Stimulated activated CD4-positive, alpha-beta T cell treated with anti-CD3 and anti-CD28 coated beads, TNF-alpha, amount 100 ng/mL, for 48 hours (primary cell): ENCODE measurements around the gene NTN5.
"Not testable (repeated sequence)": the region's sequence is repeated elsewhere in the genome, so short reads cannot be mapped to it uniquely, and the experiment has no call there.

ENCODE experiments used
- DNase-seq, 3 donors: peaks; one replicate each; pipeline ENCODE4 v3.0.0-alpha.2; 2020; ENCODE audit warnings: low read depth in 3 of 3

Gene NTN5

DNA sequence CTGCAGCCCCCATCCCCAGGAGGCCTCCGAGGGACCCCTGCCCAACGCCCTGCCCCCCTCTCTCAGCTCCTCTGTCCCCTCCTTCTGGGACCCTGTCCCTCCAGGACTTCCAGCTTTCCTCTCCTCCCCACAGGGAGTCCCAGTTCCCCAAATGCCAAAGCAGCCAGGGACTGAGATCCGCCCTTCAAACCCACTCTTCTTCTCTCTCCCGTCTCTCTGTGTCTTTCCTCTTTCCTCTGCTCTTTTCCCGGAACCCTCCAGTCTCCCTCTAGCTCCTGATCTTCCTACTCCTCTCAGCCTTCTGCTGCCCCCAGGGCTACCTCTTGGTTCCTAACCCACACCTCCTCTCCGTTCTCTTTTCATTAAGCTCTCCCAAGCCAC, 27.2 kb downstream of the NTN5 start:
- DNase-seq, result no peak

DNA sequence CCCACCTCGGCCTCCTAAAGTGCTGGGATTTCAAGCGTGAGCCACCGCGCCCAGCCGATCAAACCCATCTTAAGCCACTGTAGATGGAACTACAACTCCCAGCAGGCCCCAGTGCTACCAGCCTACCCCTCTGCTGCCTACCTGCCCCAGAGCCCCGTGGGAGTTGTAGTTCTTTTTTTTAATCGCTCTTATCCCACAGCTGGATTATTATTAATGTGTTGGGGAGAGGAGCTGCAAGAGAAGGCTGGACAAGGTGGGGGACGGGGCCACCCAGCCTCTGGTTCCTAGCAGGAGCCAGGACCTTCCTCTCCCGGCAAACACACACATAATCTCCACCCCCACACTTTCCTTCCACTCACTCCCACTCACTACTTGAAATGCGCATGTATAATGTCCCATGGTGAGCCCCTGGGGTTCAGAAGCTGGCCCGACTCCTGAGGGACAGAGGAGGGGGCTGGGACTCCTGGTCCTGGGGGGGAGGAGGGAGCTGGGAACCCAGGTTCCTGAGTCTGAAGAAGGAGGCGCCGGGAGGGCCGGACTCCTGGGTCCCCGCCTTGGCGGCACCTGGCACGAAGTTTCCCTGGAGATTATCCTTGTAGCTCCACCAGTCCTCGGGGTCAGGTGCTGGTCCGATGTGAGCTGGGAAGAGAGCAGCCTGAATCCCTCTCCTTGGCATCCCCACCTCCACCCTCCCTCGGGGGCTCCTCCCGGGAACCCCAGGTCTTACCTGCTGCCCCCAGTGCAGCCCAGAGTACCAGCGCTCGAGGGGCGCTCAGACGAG, 27.8 kb downstream of the NTN5 start:
- DNase-seq, result peak; percentile 54 to 64 (median 62)

DNA sequence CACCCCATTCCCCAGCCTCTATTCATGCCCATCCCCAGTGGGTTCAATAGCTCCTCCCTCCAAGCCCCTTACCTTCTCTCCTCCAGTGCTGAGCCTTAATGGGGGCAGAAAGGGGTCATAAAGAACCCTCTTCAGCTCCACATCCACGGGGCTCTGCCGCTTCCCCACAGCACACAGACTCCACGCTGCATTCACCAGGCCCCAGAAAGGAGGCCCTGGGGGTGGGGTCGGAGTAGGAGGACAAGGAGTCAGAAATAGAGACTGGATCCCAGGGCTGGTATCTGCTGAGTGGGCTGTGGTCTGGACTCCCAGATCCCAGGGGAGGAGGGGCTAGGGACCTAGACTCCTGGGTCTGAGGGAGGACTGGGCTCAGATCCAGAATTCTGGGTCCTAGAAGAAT, 28.5 kb downstream of the NTN5 start:
- DNase-seq, result no peak

DNA sequence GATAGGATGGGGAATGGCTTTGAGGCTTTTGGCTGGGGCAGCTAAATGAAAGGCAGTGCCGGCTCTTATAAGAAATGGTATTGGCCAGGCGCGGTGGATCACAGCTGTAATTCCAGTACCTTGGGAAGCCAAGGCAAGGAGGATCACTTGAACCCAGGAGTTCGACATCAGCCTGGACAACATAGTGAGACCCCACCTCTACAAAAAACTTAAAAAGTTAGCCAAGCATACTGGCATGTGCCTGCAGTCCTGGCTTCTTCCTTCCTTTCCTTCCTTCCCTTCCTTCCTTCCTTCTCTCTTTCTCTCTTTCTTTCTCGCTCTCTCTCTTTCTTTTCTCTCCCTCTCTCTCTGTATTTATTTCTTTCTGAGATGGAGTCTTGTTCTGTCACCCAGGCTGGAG, 30.0 kb downstream of the NTN5 start:
- DNase-seq, result no peak

DNA sequence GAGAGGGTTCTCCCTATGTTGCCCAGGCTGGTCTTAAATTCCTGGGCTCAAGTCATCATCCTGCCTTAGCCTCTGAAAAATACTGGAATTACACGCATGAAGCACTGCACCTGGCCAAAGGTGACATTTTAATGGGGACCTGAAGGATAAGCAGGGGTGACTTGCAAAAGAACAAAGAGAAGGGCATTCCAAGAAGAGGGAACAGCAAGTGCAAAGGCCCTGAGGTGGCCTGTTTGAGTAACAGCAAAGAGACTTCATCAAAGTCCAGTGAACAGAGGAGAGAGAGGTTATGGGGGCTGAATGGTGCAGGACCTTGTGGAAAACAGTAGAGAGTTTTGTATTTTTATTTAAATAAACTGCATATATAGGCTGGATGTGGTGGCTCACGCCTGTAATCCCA, 31.0 kb downstream of the NTN5 start:
- no peak for DNase-seq

DNA sequence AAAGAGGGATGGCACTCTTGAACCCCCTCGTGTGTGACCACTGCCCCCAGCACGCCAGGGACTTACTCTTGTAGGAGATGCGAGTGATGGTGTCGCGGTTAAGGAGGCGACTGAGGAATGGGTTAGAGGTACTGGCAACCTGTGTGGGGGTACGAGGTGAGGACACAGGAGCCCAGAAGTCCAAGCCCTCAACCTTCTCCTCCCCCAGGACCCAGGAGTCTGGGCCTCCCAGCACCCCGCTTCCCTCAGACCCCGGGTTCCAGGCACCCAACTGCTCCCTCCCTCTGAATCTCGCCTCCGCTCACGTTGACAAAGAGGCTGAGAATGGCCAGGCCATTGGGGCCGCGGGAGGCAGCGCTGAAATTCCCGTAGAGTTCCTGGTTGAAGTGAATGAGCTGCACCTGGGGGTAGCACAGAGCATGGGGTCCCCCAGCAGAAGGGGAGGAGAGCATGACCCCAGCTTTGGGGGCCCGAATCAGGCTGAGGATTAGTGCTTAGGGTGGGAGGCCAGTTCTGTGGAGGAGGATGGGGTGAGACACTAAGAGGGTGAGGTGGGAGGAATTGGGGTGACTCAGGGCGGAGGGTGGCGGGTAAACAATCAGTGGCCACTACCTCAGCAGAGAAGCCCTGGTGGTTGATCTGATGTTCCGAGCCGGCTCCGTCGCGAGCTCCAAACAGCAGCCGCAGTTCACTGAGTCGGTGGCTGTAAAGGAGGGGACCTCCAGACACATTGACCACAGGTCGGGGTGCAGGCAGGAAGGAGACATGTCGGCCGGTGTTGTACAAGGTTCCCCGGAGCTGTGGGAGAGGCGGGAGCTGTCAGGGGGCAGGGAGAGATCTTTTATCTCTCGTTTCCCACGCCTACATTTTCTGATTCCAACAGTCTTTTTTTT, 33.1 kb downstream of the NTN5 start:
- DNase-seq, result no peak

DNA sequence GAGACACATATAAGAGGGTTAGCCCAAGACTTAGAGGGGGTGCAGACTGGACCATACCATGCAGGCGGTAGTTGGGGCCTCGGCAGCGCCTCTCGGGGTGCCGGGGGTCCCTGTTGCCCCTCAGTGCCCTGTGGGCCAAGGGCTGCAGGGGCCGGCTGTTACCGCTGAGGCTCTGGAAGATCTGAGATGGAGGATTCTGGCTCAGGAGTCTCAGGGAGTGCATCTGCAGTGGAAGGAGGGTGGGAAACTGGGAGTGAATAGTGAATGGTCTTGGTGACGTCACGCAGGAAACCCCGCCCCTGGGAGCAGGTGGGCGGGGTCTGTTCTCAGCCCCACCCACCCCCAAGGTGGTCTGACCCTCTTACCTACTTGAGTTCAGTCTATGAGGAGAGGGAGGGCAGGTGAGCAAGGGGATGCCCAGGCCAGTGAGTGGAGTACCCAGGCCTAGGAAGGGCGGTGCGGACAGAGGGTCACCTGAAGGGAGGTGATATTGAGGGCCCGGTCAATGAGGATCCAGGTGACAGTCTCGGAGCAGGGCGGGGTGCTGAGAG, 33.9 kb downstream of the NTN5 start:
- no peak for DNase-seq

DNA sequence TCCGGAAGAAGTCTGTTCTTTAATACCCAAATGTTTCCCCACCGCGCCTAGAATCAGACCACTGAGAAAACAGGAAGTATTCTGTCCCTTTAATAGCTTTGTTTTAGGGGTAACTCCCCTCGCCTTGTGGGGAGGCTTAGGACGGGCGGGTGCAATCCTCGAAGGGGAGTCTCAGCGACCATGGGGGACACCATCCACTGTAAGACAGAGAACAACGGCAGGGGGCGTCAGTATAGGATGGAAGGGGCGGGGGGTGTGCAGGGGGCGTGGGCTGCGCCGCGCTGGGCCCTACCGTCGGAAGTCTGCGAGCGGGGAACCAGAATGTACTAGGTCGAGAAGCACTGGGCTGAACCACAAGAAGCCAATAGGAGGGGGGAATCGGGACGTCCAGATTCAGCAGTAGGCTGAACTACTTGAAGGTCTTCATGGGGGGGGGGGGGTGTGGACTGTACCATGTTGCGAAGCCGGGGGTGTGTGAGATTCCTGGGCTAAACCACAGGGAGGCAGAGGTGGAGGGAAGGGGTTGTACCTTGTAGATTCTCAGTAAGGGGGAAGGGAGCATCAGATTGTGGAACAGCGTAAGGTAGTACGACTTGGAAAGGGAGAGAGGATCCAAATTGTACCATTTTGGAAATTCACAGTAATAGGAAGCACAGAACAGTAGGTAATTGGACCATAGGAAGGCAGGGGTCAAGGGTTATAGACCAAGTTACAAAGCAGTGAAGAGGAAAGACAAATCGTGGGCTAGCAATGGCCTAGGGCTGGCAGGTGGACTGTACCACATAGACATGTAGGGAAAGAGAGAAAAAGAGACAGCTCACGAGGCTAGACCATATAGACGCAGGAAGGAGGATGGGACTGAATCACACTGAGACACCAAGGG, 34.6 kb downstream of the NTN5 start:
- peak in 2 of 3 donors; percentile 63 to 72 for DNase-seq

DNA sequence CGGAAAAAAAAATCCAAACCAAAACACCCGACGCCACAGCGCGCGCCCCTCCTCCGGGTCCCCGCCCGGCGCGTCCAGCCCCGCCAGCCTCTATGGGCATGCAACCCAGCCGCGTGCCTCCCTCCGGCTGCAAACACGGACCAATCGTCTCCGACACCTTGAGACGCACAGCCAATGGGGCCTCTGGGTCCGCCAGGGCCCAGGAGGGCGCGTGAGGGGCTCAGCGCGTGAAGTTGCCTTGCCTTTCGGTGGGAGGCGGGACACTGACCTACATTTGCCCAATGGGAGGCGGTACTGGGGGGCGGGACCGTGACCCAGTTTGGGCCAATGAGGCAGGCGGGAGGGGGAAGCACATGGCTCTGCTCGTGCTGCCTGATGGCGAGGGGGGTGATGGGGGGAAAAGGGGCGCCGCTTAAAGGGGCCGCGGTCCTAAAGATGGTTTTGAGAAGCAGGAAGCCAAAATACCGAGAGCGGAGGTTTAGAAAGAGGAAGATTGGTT, 35.3 kb downstream of the NTN5 start:
- DNase-seq, result peak; percentile 93 to 99 (median 97)

DNA sequence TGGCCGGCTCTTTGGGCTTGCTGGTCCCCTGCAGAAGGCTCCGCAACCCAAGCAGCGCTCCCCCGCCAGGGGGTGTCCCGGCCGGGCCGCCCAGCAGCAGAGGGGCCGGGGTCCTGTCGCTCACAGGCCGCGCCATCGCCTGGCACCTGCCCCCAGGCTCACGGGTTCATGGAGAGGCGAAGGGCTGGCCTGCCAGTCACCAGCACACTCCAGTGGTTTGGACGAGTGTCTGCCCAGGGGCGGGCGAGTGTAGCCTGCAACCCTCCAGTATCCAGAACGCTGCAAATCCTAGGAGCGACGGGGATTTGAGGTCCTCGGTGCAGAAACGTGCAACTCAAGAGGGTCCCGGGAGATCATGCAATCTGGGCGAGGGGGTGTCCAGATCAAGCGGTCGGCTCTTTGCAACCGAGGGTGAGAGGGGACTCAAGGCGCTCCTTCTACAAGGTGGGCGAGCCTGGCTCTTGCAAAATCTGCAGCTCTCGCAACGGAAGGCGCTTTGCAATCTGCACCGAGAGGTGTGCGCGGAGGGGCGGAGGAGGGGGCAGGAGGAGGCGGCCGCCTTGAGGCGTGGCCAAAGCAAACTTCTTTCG, 35.9 kb downstream of the NTN5 start, which contains the start of gene DBP:
TSS of gene DBP (minus strand) at position 521 of the 590 bp plus-strand sequence. CDS start at position 136, 385 bp downstream.
- peak in 1 of 3 donors; percentile 29 for DNase-seq

DNA sequence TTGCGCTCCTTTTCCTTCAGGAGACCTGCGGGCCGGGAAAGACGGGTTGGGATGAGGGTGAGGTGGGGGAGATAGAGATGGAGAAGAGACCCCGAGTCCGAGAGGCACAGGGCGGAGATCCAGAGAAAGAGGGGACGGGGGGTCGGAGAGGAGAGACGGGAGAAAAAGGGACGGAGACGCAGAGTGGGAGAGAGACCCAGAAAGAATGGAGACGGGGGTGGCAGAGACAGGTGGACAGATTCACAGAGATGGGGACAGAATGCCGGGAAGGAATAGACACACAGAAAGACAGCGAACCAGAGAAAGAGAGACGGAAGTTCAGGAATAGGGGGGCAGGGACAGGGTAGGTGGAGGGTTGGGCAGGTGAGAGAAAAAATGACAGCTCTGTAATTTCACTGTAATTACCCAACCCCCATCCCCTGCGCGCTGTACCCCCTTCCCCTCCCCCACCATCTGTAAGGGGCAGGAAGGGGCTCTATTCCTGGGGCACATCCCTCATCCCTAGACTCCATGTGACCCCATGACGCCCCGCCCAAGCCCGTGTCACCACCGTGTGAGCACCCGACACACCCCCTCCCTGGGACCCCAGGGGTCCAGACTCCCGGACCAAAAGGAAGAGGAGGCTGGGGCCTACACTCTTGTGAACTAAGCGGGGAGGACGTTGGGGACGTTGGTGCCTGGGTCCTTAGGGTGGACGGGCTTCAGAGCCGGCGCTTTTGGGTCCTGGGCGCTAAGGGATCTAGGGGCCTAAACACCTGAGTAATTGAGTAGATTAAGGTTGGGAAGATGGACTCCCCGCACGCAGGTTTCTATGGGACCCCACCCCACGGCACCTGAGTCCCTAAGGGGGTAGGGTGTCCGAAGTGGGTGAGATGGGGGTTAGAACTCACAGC, 36.6 kb downstream of the NTN5 start:
- DNase-seq, result no peak

DNA sequence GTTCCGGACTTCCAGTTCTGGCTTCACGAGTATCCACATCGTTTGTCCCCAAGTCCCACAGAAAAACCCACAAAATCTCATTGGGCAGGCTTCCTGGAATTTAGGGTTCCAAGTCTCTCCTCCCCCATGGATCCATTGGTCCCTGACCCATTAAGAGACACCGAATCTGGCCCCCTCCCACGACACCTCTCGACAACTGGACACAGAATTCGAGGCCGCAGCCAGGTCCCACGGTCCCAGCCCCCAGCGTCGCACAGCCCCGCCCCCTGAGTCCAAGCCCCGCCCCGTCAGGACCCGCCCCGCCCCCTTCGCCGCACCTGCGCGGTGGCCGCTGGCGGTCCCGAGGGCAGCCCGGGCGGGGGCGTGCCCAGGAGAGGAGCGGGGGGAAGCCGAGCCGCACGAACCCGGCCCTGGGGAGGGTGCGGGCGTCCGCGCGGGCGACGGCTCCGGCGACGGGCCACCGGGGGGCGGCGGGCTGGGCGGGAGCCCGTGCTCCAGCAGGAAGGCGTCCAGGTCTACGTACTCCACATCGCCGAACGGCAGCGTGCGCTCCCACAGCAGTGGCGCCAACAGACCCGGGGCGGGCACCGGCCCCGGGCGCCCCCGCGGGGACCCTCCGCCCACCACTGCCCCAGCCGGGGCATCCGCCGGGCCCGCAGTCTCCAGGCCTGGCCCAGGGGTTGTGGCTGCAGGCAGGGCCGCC, 37.4 kb downstream of the NTN5 start:
- DNase-seq, result peak in 2 of 3 donors; percentile 63 to 77

DNA sequence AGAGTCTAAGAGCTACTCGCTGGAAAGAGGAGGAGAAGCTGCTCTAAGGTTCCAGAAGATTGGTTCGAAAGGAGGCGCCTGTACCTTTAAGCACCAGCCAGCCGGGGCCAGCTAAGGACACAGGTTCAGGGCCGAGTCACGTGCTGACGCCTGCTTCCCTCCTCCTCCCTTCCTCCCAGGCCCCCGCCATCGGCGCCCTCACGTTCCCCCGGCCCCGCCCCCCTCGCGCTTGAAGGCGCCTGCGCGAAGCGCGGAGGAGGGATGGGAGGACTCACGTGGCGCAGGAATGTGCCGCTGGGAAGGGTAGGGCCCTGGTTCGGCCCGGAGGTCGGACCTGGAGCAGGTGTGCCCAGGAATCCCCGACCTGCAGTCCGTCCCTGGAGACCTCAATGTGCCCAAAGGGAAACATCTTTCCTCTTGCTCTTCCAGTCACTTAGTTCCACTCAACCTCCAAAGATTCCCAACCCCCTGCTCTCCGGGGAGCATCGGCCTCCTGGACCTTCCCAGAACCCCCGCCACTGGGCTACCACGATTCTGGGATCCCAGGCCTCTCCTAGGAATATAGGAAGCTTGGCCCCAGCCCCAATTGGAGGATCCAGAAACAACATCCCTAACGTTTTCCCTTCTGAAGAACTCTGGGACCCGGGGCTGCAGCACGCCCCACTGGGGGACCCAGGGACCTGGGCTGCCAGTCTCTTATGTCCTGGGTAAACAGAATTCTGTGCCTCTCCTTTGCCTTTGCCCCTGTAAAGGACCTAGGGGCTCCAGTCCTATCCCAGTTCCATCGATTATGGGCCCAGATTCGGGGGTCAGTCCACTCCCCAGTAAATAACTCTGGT, 38.2 kb downstream of the NTN5 start:
- peak; percentile 88 to 91 (median 91) for DNase-seq

DNA sequence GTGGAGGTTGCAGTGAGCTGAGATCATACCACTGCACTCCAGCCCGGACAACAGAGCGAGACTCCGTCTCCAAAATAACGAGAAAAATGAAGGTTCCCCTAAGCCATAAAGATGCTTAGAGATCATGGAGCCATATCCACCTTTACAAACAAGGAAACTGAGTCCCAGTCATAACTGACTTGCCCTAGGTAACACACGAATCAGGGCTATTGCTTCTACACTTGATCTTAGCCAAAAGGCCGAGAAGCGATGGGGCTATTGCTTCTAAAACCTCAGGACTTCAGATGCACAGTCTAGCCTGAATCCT, 38.8 kb downstream of the NTN5 start:
- no peak for DNase-seq

DNA sequence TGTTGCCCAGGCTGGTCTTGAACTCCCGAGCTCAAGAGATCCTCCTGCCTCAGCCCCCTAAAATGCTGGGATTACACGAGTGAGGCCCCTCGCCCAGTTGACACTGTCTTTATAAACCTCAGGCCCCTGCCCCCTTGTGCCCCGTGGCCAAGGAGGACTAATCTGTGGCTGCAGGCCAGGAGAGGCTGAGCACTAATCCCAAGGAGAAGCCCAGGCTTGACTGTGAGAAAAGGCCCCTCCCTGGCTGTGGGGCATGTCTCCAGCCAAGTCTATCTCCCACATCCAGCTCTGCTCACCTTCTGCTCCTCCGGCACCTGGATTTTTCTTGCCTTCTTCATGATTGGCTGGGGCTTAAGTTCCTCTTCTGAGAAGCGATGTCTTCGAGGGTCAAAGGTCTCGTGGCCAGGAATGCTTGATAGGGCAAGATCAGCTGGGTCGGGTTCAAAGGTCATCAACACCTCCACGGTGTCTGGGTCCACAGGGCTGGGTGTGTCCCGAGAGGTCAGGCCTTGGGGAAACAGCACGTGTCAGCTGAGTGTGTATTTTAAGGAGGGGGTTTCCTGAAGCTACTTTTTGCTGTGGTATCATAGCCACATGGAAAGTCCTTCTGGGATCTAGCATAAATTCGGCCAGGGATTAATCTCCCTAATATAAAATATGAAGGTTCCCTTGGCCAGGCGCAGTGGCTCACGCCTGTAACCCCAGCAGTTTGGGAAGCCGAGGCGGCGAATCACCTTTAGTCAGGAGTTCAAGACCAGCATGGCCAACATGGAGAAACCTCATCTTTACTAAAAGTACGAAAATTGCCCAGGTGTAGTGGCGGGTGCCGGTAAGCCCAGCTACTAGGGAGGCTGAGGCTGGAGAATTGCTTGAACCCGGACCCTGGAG, 39.4 kb downstream of the NTN5 start:
- no peak for DNase-seq

DNA sequence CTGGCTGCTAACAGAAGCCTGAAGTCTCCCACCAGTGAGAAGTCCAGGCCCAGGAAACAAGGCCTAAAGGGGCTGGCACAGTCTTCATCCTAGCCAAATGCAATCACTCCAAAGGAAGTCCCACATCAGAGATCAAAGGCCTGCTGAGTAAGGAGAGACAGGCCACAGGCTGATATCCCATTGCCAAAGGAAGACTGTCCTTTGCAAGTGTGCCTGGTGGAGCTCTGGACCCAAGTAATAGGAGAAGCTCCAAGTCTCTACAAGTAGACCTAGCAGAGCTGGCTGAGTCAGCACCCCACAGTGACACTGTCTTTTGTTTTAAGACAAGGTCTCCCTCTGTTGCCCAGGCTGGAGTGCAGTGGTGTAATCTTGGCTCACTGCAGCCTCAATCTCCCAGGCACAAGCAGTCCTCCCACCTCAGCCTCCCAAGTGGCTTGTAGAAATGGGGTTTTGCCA, 40.1 kb downstream of the NTN5 start:
- no peak for DNase-seq

DNA sequence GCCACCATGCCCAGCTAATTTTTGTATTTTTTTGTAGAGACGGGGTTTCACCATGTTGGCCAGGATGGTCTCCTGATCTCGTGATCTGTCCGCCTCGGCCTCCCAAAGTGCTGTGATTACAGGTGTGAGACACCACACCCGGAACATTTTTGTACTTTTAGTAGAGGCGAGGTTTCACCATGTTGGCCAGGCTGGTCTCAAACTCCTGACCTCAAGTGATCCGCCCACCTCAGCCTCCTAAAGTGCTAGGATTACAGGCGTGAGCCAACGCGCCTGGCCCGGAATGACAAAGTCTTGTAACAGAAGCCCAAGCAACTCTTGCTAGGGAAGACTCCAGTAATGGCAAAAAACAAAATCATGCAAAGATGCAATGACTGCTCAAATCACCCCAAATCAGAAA, 40.5 kb downstream of the NTN5 start:
- DNase-seq, result not testable (repeated sequence)
